Esophagus squamous epithelium (tissue), 5 donors: ENCODE data around the gene KRT40. TPM values are rescaled to one million over a fixed set of nuclear protein-coding genes. Genes with fewer than 3 reads are reported as not detected.

Source experiments
- DNase-seq: peaks from one replicate; lab custom pipeline; 2025; lab: John Stamatoyannopoulos, UW
- H3K27ac ChIP-seq, 4 donors: fragments of 200-600 bp; sonication (generic); one replicate each; pipeline ENCODE4 v1.5.1; 2016 to 2019; ENCODE audit warnings: mild to moderate bottlenecking in 1 of 4
- H3K27me3 ChIP-seq, 4 donors: fragments of 200-600 bp; sonication (generic); 1 replicate in 3 of 4; 2 replicates in 1 of 4; pipeline versions ENCODE4 v1.5.1 to v1.6.0; 2017 to 2021; ENCODE audit warnings: antibody characterized with exemption in 1 of 4
- H3K36me3 ChIP-seq, 3 donors: fragments of 200-600 bp; sonication (generic); one replicate each; pipeline ENCODE4 v1.5.1; 2016 to 2019
- H3K4me1 ChIP-seq, 3 donors: fragments of 200-600 bp; sonication (generic); one replicate each; pipeline ENCODE4 v1.5.1; 2017 to 2019
- H3K4me3 ChIP-seq, 4 donors: fragments of 200-600 bp; sonication (generic); 1 replicate in 3 of 4; 2 replicates in 1 of 4; pipeline ENCODE4 v1.5.1; 2016 to 2019; ENCODE audit warnings: mild to moderate bottlenecking in 2 of 4, moderate library complexity in 1 of 4
- H3K9me3 ChIP-seq, 3 donors: fragments of 200-600 bp; sonication (generic); one replicate each; pipeline ENCODE4 v1.5.1; 2016 to 2019
- POLR2A ChIP-seq, 4 donors: fragments of 450-650 bp; IDR thresholded peaks; one replicate each; pipeline ENCODE4 v1.6.1; 2017; ENCODE audit warnings: antibody characterized with exemption in 4 of 4, mild to moderate bottlenecking in 4 of 4, moderate library complexity in 3 of 4
- WGBS, 2 donors: methylation state at CpG; one replicate each; pipeline ENCODE4 v1.1.5; 2018; 5-methylcytosine and 5-hydroxymethylcytosine counted together
- intact Hi-C: fragments of 100-400 bp; cut with DNase I; formaldehyde crosslinking; loops from one replicate; pipeline ENCODE4 v1.15.0; 2022
- total RNA-seq, 4 donors: library from RNA; depleted of rRNA; stranded (reverse); fragments of >200 nt; gene quantifications; one replicate each; pipeline ENCODE4 v1.1.0, GENCODE V29; 2016
- TF ChIP-seq, protein P1 (sequence below), 6 experiments: fragments of 450-650 bp in 4 of 6; fragments of 200-600 bp in 2 of 6; sonication (generic) in 2 of 6; IDR thresholded peaks; one replicate each; pipeline ENCODE4 v1.5.1; 2016 to 2019; ENCODE audit warnings: antibody characterized with exemption in 6 of 6, mild to moderate bottlenecking in 4 of 6, moderate library complexity in 4 of 6
- donor health status: DM: yes; HTN: yes; CAD: no.

The KRT40 gene
- total RNA-seq, 4 donors from 2014 or later: 0.19 TPM; not detected in 3

DNA sequence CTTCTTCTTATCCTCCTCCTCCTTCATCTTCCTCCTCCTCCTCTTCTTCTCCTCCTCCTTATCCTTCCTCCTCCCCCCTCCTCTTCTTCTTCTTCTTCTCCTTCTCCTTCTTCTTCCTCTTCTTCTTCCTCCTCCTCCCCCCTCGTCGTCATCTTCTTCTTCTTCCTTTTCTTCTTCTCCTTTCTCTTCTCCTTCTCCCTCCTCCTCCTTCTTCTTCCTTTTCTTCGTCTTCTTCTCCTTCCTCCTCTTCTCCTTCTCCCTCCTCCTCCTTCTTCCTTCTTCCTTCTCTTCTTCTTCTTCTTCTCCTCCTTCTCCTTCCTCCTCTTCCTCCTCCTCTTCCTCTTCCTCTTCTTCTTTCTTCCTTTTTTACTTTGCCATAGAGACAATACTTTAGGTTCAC is 41.6 kb downstream of the KRT40 start:
- no peaks in the 10 kb centered on the region for H3K36me3 ChIP-seq
- no peaks in the 10 kb centered on the region for H3K9me3 ChIP-seq
- H3K4me3 ChIP-seq: no peak overlapping the region
- H3K4me1 ChIP-seq: peaks cover 0 to 6% (median 0%) of the 10 kb centered on the region in 3 donors
- H3K27me3 ChIP-seq: peaks cover 0 to 15% (median 0%) of the 10 kb centered on the region in 4 donors
- 78 to 80% methylated on average over 3 of the region's 3 CpGs for WGBS, 2 donors
- DNase-seq: no peak
- H3K27ac ChIP-seq: no peak overlapping the region
- TF ChIP-seq POLR2A (IDR thresholded peaks at IDR 0.05): no peak
- TF ChIP-seq, protein P1, sequence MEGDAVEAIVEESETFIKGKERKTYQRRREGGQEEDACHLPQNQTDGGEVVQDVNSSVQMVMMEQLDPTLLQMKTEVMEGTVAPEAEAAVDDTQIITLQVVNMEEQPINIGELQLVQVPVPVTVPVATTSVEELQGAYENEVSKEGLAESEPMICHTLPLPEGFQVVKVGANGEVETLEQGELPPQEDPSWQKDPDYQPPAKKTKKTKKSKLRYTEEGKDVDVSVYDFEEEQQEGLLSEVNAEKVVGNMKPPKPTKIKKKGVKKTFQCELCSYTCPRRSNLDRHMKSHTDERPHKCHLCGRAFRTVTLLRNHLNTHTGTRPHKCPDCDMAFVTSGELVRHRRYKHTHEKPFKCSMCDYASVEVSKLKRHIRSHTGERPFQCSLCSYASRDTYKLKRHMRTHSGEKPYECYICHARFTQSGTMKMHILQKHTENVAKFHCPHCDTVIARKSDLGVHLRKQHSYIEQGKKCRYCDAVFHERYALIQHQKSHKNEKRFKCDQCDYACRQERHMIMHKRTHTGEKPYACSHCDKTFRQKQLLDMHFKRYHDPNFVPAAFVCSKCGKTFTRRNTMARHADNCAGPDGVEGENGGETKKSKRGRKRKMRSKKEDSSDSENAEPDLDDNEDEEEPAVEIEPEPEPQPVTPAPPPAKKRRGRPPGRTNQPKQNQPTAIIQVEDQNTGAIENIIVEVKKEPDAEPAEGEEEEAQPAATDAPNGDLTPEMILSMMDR (IDR thresholded peaks at IDR 0.05): no peak
- intact Hi-C loops: no loop called here

- TF ChIP-seq POLR2A (IDR thresholded peaks at IDR 0.05): no peak
- TF ChIP-seq, protein P1 (IDR thresholded peaks at IDR 0.05): no peak
- DNase-seq: no peak
- Histone ChIP-seq H3K9me3 (no peaks in the 10 kb centered on the region), H3K27ac (no peak overlapping the region), H3K27me3 (no peaks in the 10 kb centered on the region), H3K4me3 (no peak overlapping the region), H3K36me3 (no peaks in the 10 kb centered on the region), H3K4me1 (peaks cover 0 to 17% (median 0%) of the 10 kb centered on the region in 3 donors)
- intact Hi-C loops: no loop called here
- 83 to 84% methylated on average over 6 of the region's 6 CpGs for WGBS, 2 donors
Measured at GRCh38 chr17:40940266-40940665, 43.9 kb downstream of the KRT40 start.

- intact Hi-C loops: no loop called here
- Histone ChIP-seq H3K36me3 (no peaks in the 10 kb centered on the region), H3K9me3 (no peaks in the 10 kb centered on the region), H3K27ac (no peak overlapping the region), H3K4me3 (no peak overlapping the region), H3K27me3 (no peaks in the 10 kb centered on the region), H3K4me1 (peaks cover 0 to 17% (median 0%) of the 10 kb centered on the region in 3 donors)
- no peak for DNase-seq
- 79 to 82% methylated on average over 3 of the region's 3 CpGs for WGBS, 2 donors
- TF ChIP-seq POLR2A (IDR thresholded peaks at IDR 0.05): no peak
- TF ChIP-seq, protein P1 (IDR thresholded peaks at IDR 0.05): no peak
Measured at GRCh38 chr17:40938981-40939380, 45.1 kb downstream of the KRT40 start.

- H3K36me3 ChIP-seq: no peaks in the 10 kb centered on the region
- no peak for DNase-seq
- H3K27ac ChIP-seq: no peak within 1 kb of the TSS
- H3K9me3 ChIP-seq: no peaks in the 10 kb centered on the region
- H3K27me3 ChIP-seq: no peaks in the 10 kb centered on the region
- 24 to 48% methylated on average over 5 to 9 of the region's 9 CpGs for WGBS, 2 donors
- no peak for TF ChIP-seq POLR2A (IDR thresholded peaks at IDR 0.05)
- TF ChIP-seq, protein P1 (IDR thresholded peaks at IDR 0.05): no peak
- H3K4me1 ChIP-seq: peaks cover 0 to 25% (median 0%) of the 10 kb centered on the region in 3 donors
- intact Hi-C loops: no loop called here
- peak within 1 kb of the TSS in 1 of 4 donors; percentile 21 for H3K4me3 ChIP-seq
Measured at GRCh38 chr17:40937384-40937819, 46.7 kb downstream of the KRT40 start, which contains the start of gene KRT23. Gene KRT23, minus strand, starts transcription at chr17:40937646. Its CDS starts 1,043 bp downstream, at chr17:40936603.

- intact Hi-C loops: no loop called here
- Histone ChIP-seq H3K36me3 (no peaks in the 10 kb centered on the region), H3K9me3 (no peaks in the 10 kb centered on the region), H3K4me3 (no peak overlapping the region), H3K27ac (no peak overlapping the region), H3K4me1 (peaks cover 0 to 27% (median 0%) of the 10 kb centered on the region in 3 donors), H3K27me3 (no peaks in the 10 kb centered on the region)
- 34 to 48% methylated on average over 5 of the region's 5 CpGs for WGBS, 2 donors
- TF ChIP-seq, protein P1 (IDR thresholded peaks at IDR 0.05): no peak
- TF ChIP-seq POLR2A (IDR thresholded peaks at IDR 0.05): no peak
- DNase-seq: no peak
Measured at GRCh38 chr17:40936976-40937375, 47.1 kb downstream of the KRT40 start.
